PC-3 (cell line): Measurements from ENCODE around the gene GBP7.

Experiments
- CTCF ChIP-seq: fragments of 300-600 bp; sonication (generic); conservative IDR thresholded peaks from 2 replicates; pipeline ENCODE4 v1.5.1; 2017; ENCODE audit warnings: antibody characterized with exemption, low read depth, mild to moderate bottlenecking, low read length
- EZH2 ChIP-seq: fragments of 300-600 bp; sonication (generic); IDR thresholded peaks from one replicate; pipeline ENCODE4 v1.6.1; 2017; ENCODE audit warnings: antibody characterized with exemption, mild to moderate bottlenecking, low read length; ENCODE audit not compliant: unreplicated experiment
- EZH2phosphoT487 ChIP-seq: fragments of 300-600 bp; sonication (generic); IDR thresholded peaks from 2 replicates; pipeline ENCODE4 v1.6.1; 2018; ENCODE audit warnings: mild to moderate bottlenecking, antibody characterized with exemption, low read length, borderline replicate concordance

- no peak for TF ChIP-seq EZH2phosphoT487
- TF ChIP-seq CTCF = no peak
- no peak for TF ChIP-seq EZH2
Measured at GRCh38 chr1:89172468-89173143, 3.2 kb downstream of the GBP7 start.
